Coronary artery (tissue), 2 donors: Measurements from ENCODE around the gene CA7.
A peak's percentile ranks its signal among the peaks of the same experiment; 100 is the strongest.

Experiments
- DNase-seq: peaks from one replicate; pipeline ENCODE4 v3.0.0-alpha.2; 2017; ENCODE audit warnings: low spot score
- H3K27ac ChIP-seq, 2 donors: fragments of 200-600 bp; sonication (generic); one replicate each; pipeline ENCODE4 v1.5.1; 2016 to 2019
- H3K4me3 ChIP-seq: fragments of 200-600 bp; sonication (generic); 2 replicates; pipeline ENCODE4 v1.5.1; 2016; ENCODE audit warnings: mild to moderate bottlenecking, moderate library complexity
- TF ChIP-seq, protein P1 (sequence below): fragments of 200-600 bp; sonication (generic); IDR thresholded peaks from one replicate; pipeline ENCODE4 v1.5.1; 2019; ENCODE audit warnings: antibody characterized with exemption

The CA7 gene

DNA sequence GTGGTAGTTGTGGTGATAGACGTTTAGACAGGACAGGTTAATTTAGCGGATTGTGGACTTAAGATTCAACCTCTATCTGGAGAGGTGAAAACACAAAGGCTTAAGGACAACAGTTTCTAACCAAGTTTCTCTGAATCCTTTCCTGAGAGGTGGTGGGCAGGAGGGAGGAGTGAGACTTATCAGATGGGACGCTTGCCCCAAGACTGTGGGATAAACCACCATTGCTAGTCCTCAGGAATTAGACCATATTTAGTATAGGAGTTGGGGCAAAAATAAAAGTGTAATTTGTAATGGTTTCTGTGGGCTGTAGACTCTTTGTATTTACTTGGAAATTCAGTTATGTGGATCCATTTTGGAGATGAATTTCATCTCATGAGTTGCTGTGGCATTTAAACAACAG, 42.7 kb downstream of the CA7 start:
- DNase-seq: no peak
- TF ChIP-seq, protein P1, sequence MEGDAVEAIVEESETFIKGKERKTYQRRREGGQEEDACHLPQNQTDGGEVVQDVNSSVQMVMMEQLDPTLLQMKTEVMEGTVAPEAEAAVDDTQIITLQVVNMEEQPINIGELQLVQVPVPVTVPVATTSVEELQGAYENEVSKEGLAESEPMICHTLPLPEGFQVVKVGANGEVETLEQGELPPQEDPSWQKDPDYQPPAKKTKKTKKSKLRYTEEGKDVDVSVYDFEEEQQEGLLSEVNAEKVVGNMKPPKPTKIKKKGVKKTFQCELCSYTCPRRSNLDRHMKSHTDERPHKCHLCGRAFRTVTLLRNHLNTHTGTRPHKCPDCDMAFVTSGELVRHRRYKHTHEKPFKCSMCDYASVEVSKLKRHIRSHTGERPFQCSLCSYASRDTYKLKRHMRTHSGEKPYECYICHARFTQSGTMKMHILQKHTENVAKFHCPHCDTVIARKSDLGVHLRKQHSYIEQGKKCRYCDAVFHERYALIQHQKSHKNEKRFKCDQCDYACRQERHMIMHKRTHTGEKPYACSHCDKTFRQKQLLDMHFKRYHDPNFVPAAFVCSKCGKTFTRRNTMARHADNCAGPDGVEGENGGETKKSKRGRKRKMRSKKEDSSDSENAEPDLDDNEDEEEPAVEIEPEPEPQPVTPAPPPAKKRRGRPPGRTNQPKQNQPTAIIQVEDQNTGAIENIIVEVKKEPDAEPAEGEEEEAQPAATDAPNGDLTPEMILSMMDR: no peak
- peak overlapping the region in 1 of 2 donors; percentile 44 for H3K27ac ChIP-seq
- H3K4me3 ChIP-seq: no peak overlapping the region

DNA sequence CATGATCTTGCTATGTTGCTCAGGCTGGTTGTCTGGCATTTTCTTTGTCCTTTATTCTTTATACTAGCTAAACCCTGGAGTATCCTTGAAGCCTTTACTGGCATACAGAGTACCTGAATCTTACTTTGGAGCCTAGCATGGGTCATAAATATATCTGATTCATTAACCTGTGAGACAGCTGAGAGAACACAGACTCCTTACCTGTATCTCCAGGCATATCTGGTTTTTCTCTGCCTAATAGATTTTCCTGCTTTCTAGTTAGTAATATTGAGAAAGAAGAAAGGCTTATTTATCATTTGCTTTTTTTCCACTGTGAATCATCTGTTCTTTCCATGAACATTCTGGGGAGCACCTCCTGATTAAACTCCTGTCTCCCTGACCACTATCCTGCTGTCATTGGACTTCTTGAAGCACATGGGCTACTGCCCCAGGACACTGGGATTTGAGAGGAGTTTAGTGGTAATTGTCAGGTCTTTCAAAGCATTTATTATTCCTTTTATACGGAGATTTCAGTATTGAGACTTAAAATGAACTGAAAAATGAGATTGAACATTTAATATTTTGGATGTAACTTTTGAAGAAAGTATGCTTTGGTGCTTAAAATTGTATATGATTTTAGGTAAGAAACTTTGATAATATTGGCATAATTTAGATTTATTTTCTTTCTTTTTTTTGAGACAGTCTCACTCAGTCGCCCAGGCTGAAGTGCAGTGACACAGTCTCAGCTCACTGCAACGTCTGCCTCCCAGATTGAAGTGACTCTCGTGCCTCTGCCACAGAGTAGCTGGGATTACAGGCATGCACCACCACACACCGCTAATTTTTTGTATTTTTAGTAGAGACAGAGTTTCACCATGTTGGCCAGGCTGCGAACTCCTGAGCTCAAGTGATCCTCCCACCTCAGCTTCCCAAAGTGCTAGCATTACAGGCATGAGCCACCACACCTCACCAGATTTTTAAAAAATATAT, 44.7 kb downstream of the CA7 start:
- no peak for DNase-seq
- TF ChIP-seq, protein P1: no peak
- no peak overlapping the region for H3K27ac ChIP-seq
- H3K4me3 ChIP-seq: no peak overlapping the region

DNA sequence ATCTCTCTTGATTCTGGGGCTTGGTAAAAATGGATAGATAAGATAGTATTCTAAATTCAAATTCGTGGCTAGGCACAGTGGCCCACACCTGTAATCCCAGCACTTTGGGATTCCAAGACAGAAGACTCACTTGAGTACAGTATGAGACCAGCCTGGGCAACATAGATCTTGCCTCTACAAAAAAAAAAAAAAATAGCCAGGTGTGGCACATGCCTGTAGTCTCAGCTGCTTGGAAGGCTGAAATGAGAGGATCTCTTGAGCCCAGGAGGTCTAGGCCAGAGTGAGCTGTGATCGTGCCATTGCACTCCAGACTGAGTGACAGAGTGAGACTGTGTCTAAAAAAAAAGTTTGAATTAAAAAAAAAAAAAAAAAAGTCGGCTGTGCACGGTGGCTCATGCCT, 45.4 kb downstream of the CA7 start:
- no peak for DNase-seq
- Histone ChIP-seq H3K4me3 (no peak overlapping the region), H3K27ac (no peak overlapping the region)
- TF ChIP-seq, protein P1: no peak

DNA sequence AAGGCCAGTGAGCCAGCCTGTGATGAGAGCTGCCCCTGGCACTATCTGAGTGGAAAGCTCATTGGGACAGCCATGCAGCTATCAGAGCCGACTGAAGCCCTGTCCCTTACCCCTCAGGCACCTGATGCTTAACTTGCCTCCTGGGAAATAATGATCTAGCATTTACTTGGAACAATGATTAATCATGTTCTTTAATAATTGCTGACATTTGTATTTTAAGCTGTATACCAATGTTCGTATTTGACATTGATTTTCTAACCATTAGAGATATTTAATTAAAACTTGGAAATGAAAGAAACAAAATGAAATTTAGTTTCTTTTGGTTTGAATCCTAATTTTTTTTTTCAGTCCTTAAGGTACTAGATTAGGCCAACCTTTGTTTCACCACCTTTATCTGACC, 46.6 kb downstream of the CA7 start:
- no peak for DNase-seq
- TF ChIP-seq, protein P1: no peak
- Histone ChIP-seq H3K4me3 (no peak overlapping the region), H3K27ac (no peak overlapping the region)

DNA sequence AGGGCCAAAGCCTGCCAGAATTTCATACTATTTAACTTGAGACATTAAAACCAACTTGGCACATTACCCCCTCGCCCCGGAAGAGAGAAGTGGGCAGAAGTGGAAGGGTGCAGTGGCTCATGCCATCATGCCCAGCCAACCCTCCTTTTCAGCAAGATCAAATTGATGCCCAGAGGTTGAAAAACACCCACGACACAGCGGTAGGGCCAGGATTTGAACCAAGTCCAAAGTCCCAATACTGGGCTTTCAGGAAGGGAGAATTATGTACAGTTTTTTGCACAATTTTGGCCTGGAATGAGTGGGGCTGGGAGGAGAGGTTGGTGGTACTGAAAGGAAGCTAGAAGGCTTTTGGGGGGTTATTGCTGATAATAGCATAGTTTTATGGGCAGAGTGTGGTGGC, 47.1 kb downstream of the CA7 start:
- Histone ChIP-seq H3K27ac (no peak overlapping the region), H3K4me3 (no peak overlapping the region)
- DNase-seq: no peak
- TF ChIP-seq, protein P1: no peak

DNA sequence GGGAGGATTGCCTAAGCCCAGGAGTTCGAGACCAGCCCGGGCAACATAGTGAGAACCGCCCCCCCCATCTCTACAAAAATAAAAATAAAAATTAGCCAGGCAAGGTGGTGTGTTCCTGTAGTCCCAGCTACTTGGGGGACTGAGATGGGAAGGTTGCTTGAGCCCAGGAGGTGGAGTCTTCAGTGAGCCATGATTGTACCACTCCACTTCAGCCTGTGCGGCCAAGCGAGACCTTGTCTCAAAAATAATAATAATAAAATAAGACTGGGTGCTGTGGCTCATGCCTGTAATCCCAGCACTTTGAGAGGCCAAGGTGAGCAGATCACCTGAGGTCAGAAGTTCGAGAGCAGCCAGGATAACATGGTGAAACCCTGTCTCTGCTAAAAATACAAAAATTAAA, 47.6 kb downstream of the CA7 start:
- no peak for DNase-seq
- TF ChIP-seq, protein P1: no peak
- Histone ChIP-seq H3K27ac (no peak overlapping the region), H3K4me3 (no peak overlapping the region)

DNA sequence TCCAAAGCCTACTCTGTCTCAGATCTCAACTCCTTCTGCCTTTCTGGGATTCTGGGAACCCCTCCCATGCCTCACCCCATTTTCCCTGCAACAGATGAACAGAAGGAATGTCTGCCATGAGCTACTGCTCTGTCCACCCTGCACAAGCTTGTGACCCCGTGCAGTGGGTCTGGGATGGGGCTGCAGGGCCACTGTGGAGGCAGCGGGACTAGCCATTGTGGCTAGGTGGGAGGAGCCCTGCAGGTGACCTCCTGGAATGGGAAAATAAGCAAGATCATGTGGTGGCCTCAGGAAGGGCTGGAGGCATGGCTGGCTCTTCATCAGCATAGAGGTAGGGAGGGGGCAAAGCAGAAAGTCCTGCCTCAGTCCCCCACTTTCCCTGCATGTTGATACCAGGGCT, 49.8 kb downstream of the CA7 start:
- H3K4me3 ChIP-seq: no peak overlapping the region
- no peak overlapping the region for H3K27ac ChIP-seq
- TF ChIP-seq, protein P1: no peak
- DNase-seq: no peak
